Breast epithelium (tissue), 3 donors: Measurements from ENCODE around the gene PDZD8.

ENCODE experiments used
- CTCF ChIP-seq, 3 donors: fragments of 450-650 bp; IDR thresholded peaks; one replicate each; pipeline ENCODE4 v1.5.1; 2016 to 2017; ENCODE audit warnings: antibody characterized with exemption in 3 of 3, mild to moderate bottlenecking in 3 of 3, moderate library complexity in 3 of 3
- POLR2A ChIP-seq: fragments of 450-650 bp; IDR thresholded peaks from one replicate; pipeline ENCODE4 v1.6.1; 2016; ENCODE audit warnings: antibody characterized with exemption, mild to moderate bottlenecking, moderate library complexity

- TF ChIP-seq CTCF (IDR thresholded peaks at IDR 0.05) (no peak), POLR2A (no peak)
These were observed 10.9 kb downstream of the PDZD8 start for GRCh38 chr10:117364110-117364960.
